ENCODE measurements around the gene LUM. TPM values are rescaled to one million over a fixed set of nuclear protein-coding genes. Genes with fewer than 3 reads are reported as not detected.
A peak's percentile ranks its signal among the peaks of the same experiment; 100 is the strongest.

LUM gene
- total and polyA plus RNA-seq, 2 of the 4 experiments (the other 2 are of a cell fraction) = 50.0 to 70.5 TPM

GRCh38 chr12:91119089-91119488, 7.8 kb upstream of the LUM start:
- H3K27me3 ChIP-seq (ENCODE audit: control insufficient read depth, insufficient read depth, low read length) = no peaks in the 10 kb centered on the region
- no peaks in the 10 kb centered on the region for H3K4me1 ChIP-seq (ENCODE audit: control insufficient read depth, insufficient read depth, low read length)
- WGBS, 2 experiments (ENCODE audit: extremely low coverage in 2 of 2, insufficient read length in 1 of 2) = no CpG with 5 or more reads among the region's 1 CpG
- ChIA-PET CTCF (interaction anchor here (1.0 kb wide), 1 partner anchor 35 kb away, joined by 3 read pairs; no protein-coding TSS in a partner anchor), POLR2A (ENCODE audit: unreplicated experiment) (no interaction called here)
- no peak overlapping the region for H4K91ac ChIP-seq (ENCODE audit: insufficient read depth, low read depth, low read length)
- H3K36me3 ChIP-seq (ENCODE audit: control insufficient read depth, insufficient read depth, low read length) = no peaks in the 10 kb centered on the region; the same call in 1 of the 2 replicates
- no peak overlapping the region for H3K14ac ChIP-seq (replicated peaks; ENCODE audit: low read depth, low read length)
- peak; percentile 20 for DNase-seq
- no peak for ATAC-seq (ENCODE audit: low read depth)
- TF ChIP-seq CHD1 (IDR thresholded peaks at IDR 0.05; ENCODE audit: low read depth, low read length) (no peak), POLR2A (IDR thresholded peaks at IDR 0.05; ENCODE audit: low read depth, low read length) (no peak), CEBPB (IDR thresholded peaks at IDR 0.05; ENCODE audit: low read depth, low read length) (no peak), MAFK (IDR thresholded peaks at IDR 0.05; ENCODE audit: low read depth, low read length) (no peak)
- TF ChIP-seq, protein P1, sequence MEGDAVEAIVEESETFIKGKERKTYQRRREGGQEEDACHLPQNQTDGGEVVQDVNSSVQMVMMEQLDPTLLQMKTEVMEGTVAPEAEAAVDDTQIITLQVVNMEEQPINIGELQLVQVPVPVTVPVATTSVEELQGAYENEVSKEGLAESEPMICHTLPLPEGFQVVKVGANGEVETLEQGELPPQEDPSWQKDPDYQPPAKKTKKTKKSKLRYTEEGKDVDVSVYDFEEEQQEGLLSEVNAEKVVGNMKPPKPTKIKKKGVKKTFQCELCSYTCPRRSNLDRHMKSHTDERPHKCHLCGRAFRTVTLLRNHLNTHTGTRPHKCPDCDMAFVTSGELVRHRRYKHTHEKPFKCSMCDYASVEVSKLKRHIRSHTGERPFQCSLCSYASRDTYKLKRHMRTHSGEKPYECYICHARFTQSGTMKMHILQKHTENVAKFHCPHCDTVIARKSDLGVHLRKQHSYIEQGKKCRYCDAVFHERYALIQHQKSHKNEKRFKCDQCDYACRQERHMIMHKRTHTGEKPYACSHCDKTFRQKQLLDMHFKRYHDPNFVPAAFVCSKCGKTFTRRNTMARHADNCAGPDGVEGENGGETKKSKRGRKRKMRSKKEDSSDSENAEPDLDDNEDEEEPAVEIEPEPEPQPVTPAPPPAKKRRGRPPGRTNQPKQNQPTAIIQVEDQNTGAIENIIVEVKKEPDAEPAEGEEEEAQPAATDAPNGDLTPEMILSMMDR (conservative IDR thresholded peaks at IDR 0.05; ENCODE audit: low read depth, low read length) = no peak
- no peaks in the 10 kb centered on the region for H4K20me1 ChIP-seq (ENCODE audit: insufficient read depth, low read length)
- no peak overlapping the region for H2BK15ac ChIP-seq (ENCODE audit: low read depth, low read length)
- no peaks in the 10 kb centered on the region for H3K9me1 ChIP-seq (ENCODE audit: insufficient read depth, low read length)
- no peak overlapping the region for H3K27ac ChIP-seq (ENCODE audit: insufficient read depth, low read length)
- no TSS peak for BruUV-seq (replicated peaks)
- in situ Hi-C loops (cut with MboI; ENCODE audit: low sequenced_read_pairs) (no loop called here), intact Hi-C loops (cut with micrococcal nuclease) (no loop called here), dilution Hi-C loops (cut with HindIII; ENCODE audit: low sequenced_read_pairs, unreplicated experiment) (no loop called here)
- no peak overlapping the region for H2BK120ac ChIP-seq (ENCODE audit: low read depth, low read length)
- no peak overlapping the region for H3K23ac ChIP-seq (ENCODE audit: low read depth, low read length)
- H3K4me3 ChIP-seq (ENCODE audit: insufficient read depth, low read depth, low read length) = no peak overlapping the region
- H3K9me3 ChIP-seq (ENCODE audit: control insufficient read depth, insufficient read depth, low read length) = no peaks in the 10 kb centered on the region
- H2BK5ac ChIP-seq (ENCODE audit: low read depth, low read length, poor library complexity, severe bottlenecking) = no peak overlapping the region
- no peak overlapping the region for H3K4ac ChIP-seq (ENCODE audit: low read depth, low read length)
- H3K56ac ChIP-seq (ENCODE audit: extremely low read depth, insufficient read depth, low read length) = no peak overlapping the region
- no peak overlapping the region for H3K9ac ChIP-seq (ENCODE audit: low read depth, low read length)
- no peak overlapping the region for H4K8ac ChIP-seq (ENCODE audit: low read depth in 2 of 2, low read length in 2 of 2)
- H2AK9ac ChIP-seq (replicated peaks; ENCODE audit: low read depth, low read length, poor library complexity) = no peak overlapping the region
- no peak overlapping the region for H2BK20ac ChIP-seq (ENCODE audit: low read depth, low read length)
- H2AK5ac ChIP-seq (ENCODE audit: low read depth, low read length) = no peak overlapping the region
- no peak overlapping the region for H3K4me2 ChIP-seq (ENCODE audit: low read depth, low read length)
- H4K5ac ChIP-seq (ENCODE audit: low read depth, low read length) = no peak overlapping the region
- no peak overlapping the region for H3K18ac ChIP-seq (ENCODE audit: low read depth, low read length)
- no peaks in the 10 kb centered on the region for H3K79me1 ChIP-seq (ENCODE audit: low read depth in 1 of 2, low read length in 2 of 2)
- H2AFZ ChIP-seq (replicated peaks; ENCODE audit: low read length, poor library complexity) = no peak overlapping the region
